Peyer's patch (tissue), 4 donors: Measurements from ENCODE around the gene STPG3.

ENCODE experiments used
- POLR2A ChIP-seq, 2 donors: fragments of 450-650 bp; IDR thresholded peaks; one replicate each; pipeline ENCODE4 v1.5.1; 2017; ENCODE audit warnings: antibody characterized with exemption in 2 of 2, mild to moderate bottlenecking in 2 of 2, moderate library complexity in 2 of 2
- TF ChIP-seq, protein P1 (sequence below), 6 experiments: fragments of 450-650 bp in 4 of 6; fragments of 200-600 bp in 2 of 6; sonication (generic) in 1 of 6; IDR thresholded peaks; one replicate each; pipeline ENCODE4 v1.5.1; 2017 to 2019; ENCODE audit warnings: antibody characterized with exemption in 6 of 6, mild to moderate bottlenecking in 3 of 6, moderate library complexity in 1 of 6

DNA sequence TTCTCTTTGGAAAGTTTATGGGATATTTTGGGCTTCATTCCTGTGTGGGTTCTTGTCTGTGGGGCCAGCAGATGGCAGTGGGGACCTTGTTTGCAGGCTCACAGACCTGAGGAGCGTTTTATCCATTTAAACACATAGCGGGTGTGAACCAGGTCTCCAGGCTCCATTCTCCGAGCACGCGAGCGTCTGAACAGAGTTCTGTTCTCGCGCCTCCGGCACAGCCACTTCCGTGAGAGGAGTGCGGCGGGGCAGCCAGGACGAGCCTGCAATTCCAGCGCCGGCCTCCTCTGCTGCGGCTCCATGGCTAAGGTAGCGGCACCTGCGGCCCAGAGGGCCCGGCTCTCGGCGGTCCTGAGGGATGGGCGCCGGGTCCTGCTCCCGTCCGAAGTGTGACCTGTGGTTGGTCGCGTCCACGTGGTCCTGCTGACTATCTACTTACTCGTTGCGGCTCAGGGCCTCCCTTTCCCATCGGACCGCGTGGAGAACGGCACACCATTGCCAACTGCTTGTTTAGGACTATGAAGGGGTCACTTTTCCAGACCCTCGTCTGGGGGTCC lies 43.7 kb downstream of the STPG3 start:
- TF ChIP-seq, protein P1, sequence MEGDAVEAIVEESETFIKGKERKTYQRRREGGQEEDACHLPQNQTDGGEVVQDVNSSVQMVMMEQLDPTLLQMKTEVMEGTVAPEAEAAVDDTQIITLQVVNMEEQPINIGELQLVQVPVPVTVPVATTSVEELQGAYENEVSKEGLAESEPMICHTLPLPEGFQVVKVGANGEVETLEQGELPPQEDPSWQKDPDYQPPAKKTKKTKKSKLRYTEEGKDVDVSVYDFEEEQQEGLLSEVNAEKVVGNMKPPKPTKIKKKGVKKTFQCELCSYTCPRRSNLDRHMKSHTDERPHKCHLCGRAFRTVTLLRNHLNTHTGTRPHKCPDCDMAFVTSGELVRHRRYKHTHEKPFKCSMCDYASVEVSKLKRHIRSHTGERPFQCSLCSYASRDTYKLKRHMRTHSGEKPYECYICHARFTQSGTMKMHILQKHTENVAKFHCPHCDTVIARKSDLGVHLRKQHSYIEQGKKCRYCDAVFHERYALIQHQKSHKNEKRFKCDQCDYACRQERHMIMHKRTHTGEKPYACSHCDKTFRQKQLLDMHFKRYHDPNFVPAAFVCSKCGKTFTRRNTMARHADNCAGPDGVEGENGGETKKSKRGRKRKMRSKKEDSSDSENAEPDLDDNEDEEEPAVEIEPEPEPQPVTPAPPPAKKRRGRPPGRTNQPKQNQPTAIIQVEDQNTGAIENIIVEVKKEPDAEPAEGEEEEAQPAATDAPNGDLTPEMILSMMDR (IDR thresholded peaks at IDR 0.05) = peak in 2 of 6 experiments; percentile 7 to 38
- no peak for TF ChIP-seq POLR2A (IDR thresholded peaks at IDR 0.05)
